Trophoblast cell (in vitro differentiated cells and primary cell): ENCODE data around the gene TNP2.

Experiments
- DNase-seq, 2 donors: peaks; one replicate each; pipeline ENCODE4 v3.0.0-alpha.2; 2016
- H2AFZ ChIP-seq: 2 replicates; pipeline ENCODE4 v1.6.1; 2013; ENCODE audit warnings: low read length, moderate library complexity, mild to moderate bottlenecking; ENCODE audit not compliant: insufficient read depth, poor library complexity
- H2AK5ac ChIP-seq: 2 replicates; pipeline ENCODE4 v1.6.1; 2013; ENCODE audit warnings: mild to moderate bottlenecking, low read length
- H2BK120ac ChIP-seq: 2 replicates; pipeline ENCODE4 v1.6.1; 2013; ENCODE audit warnings: low read length, mild to moderate bottlenecking, moderate library complexity; ENCODE audit not compliant: insufficient read depth, poor library complexity
- H2BK12ac ChIP-seq: 2 replicates; pipeline ENCODE4 v1.6.1; 2013; ENCODE audit warnings: mild to moderate bottlenecking, low read length, moderate library complexity
- H2BK5ac ChIP-seq: 2 replicates; pipeline ENCODE4 v1.6.1; 2013; ENCODE audit warnings: low read length, low read depth, moderate library complexity, mild to moderate bottlenecking; ENCODE audit not compliant: poor library complexity
- H3K14ac ChIP-seq: 2 replicates; pipeline ENCODE4 v1.6.1; 2013; ENCODE audit warnings: mild to moderate bottlenecking, low read length
- H3K18ac ChIP-seq: 2 replicates; pipeline ENCODE4 v1.6.1; 2013; ENCODE audit warnings: mild to moderate bottlenecking, low read length
- H3K23ac ChIP-seq: 2 replicates; pipeline ENCODE4 v1.6.1; 2013; ENCODE audit warnings: low read length
- H3K27ac ChIP-seq: 2 replicates; pipeline ENCODE4 v1.5.1; 2013; ENCODE audit warnings: low read depth, mild to moderate bottlenecking, inconsistent platforms, low read length, moderate library complexity
- H3K27me3 ChIP-seq: 2 replicates; pipeline ENCODE4 v1.6.1; 2013; ENCODE audit warnings: inconsistent platforms, mild to moderate bottlenecking, low read length, moderate library complexity; ENCODE audit not compliant: insufficient read depth
- H3K36me3 ChIP-seq, 2 experiments: 1 replicate in 1 of 2; 2 replicates in 1 of 2; pipeline ENCODE4 v1.6.1; 2013; ENCODE audit warnings: low read length in 2 of 2, mild to moderate bottlenecking in 2 of 2, moderate library complexity in 1 of 2; ENCODE audit not compliant: insufficient read depth in 2 of 2, control insufficient read depth in 1 of 2
- H3K4ac ChIP-seq: 2 replicates; pipeline ENCODE4 v1.6.1; 2013; ENCODE audit warnings: low read depth, mild to moderate bottlenecking, low read length, moderate library complexity
- H3K4me1 ChIP-seq, 2 experiments: 1 replicate in 1 of 2; 2 replicates in 1 of 2; pipeline ENCODE4 v1.6.1; 2013; ENCODE audit warnings: low read length in 2 of 2, mild to moderate bottlenecking in 2 of 2, moderate library complexity in 1 of 2; ENCODE audit not compliant: insufficient read depth in 2 of 2, control insufficient read depth in 1 of 2
- H3K4me2 ChIP-seq: 2 replicates; pipeline ENCODE4 v1.6.1; 2013; ENCODE audit warnings: inconsistent platforms, mild to moderate bottlenecking, low read length, moderate library complexity
- H3K4me3 ChIP-seq: 2 replicates; pipeline ENCODE4 v1.5.1; 2013; ENCODE audit warnings: mild to moderate bottlenecking, low read depth, low read length, inconsistent platforms
- H3K79me1 ChIP-seq: one replicate; pipeline ENCODE4 v1.6.1; 2013; ENCODE audit warnings: low read length
- H3K79me2 ChIP-seq: 2 replicates; pipeline ENCODE4 v1.6.1; 2013; ENCODE audit warnings: low read length, mild to moderate bottlenecking; ENCODE audit not compliant: control insufficient read depth, insufficient read depth, poor library complexity
- H3K9ac ChIP-seq: 2 replicates; pipeline ENCODE4 v1.6.1; 2013; ENCODE audit warnings: mild to moderate bottlenecking, low read length
- H3K9me3 ChIP-seq: 2 replicates; pipeline ENCODE4 v1.6.1; 2013; ENCODE audit warnings: low read depth, mild to moderate bottlenecking, control low read depth, inconsistent platforms, low read length; ENCODE audit not compliant: insufficient read depth
- H4K12ac ChIP-seq: 2 replicates; pipeline ENCODE4 v1.6.1; 2013; ENCODE audit warnings: low read depth, mild to moderate bottlenecking, low read length, moderate library complexity
- H4K8ac ChIP-seq: 2 replicates; pipeline ENCODE4 v1.6.1; 2013; ENCODE audit warnings: low read depth, mild to moderate bottlenecking, low read length, moderate library complexity
- H4K91ac ChIP-seq: one replicate; pipeline ENCODE4 v1.6.1; 2013; ENCODE audit warnings: low read depth, mild to moderate bottlenecking, low read length, moderate library complexity
- WGBS: extraction: QIAGEN DNeasy Blood & Tissue Kit; methylation state at CpG from one replicate; pipeline ENCODE4 v1.1.7; 2013; ENCODE audit warnings: missing lambda C conversion rate; ENCODE audit not compliant: insufficient read length, insufficient coverage; ENCODE audit errors: extremely low coverage; 5-methylcytosine and 5-hydroxymethylcytosine counted together

TNP2 gene

GRCh38 chr16:11229906-11230305 lies 39.2 kb downstream of the TNP2 start:
- H3K4me2 ChIP-seq: no peak overlapping the region
- no peaks in the 10 kb centered on the region for H3K9me3 ChIP-seq
- no peak overlapping the region for H4K91ac ChIP-seq
- H3K14ac ChIP-seq: no peak overlapping the region
- no peak overlapping the region for H3K23ac ChIP-seq
- no peaks in the 10 kb centered on the region for H3K79me1 ChIP-seq
- no peak overlapping the region for H2BK5ac ChIP-seq
- H3K18ac ChIP-seq: no peak overlapping the region
- H2BK120ac ChIP-seq: no peak overlapping the region
- H4K8ac ChIP-seq: no peak overlapping the region
- DNase-seq: no peak
- no peak overlapping the region for H3K4me3 ChIP-seq
- no CpG with 5 or more reads among the region's 4 CpGs for WGBS
- no peak overlapping the region for H2AFZ ChIP-seq
- no peaks in the 10 kb centered on the region for H3K27me3 ChIP-seq
- H3K4me1 ChIP-seq: no peaks in the 10 kb centered on the region
- H2BK12ac ChIP-seq: no peak overlapping the region
- H2AK5ac ChIP-seq: no peak overlapping the region
- no peak overlapping the region for H4K12ac ChIP-seq
- H3K9ac ChIP-seq: no peak overlapping the region
- no peaks in the 10 kb centered on the region for H3K79me2 ChIP-seq
- no peak overlapping the region for H3K4ac ChIP-seq
- H3K36me3 ChIP-seq: no peaks in the 10 kb centered on the region
- H3K27ac ChIP-seq: no peak overlapping the region

DNA sequence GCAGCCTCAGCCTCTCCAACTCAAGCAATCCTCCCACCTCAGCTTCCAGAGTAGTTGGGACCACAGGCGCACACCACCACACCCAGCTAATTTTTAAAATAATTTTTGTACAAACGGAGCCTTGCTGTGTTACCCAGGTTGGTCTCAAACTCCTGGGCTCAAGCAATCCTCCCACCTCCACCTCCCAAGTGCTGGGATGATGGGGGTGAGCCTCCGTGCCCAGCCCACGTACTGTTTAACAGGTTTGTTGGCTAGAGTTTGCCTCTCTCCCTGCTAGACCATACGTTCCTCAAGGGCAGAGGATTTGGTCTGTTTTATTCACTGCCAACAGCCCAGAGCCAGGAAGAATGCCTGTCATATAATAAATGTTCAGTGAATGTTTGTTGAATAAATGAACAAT lies 39.7 kb downstream of the TNP2 start:
- H3K4me2 ChIP-seq: no peak overlapping the region
- no peaks in the 10 kb centered on the region for H3K36me3 ChIP-seq
- no peak overlapping the region for H3K9ac ChIP-seq
- H2BK5ac ChIP-seq: no peak overlapping the region
- no CpG with 5 or more reads among the region's 5 CpGs for WGBS
- no peak overlapping the region for H2BK120ac ChIP-seq
- no peaks in the 10 kb centered on the region for H3K9me3 ChIP-seq
- no peak overlapping the region for H3K27ac ChIP-seq
- H3K4me1 ChIP-seq: no peaks in the 10 kb centered on the region
- no peak overlapping the region for H3K4ac ChIP-seq
- no peak overlapping the region for H4K91ac ChIP-seq
- H2AK5ac ChIP-seq: no peak overlapping the region
- no peak overlapping the region for H2AFZ ChIP-seq
- H3K27me3 ChIP-seq: no peaks in the 10 kb centered on the region
- DNase-seq: no peak
- H4K12ac ChIP-seq: no peak overlapping the region
- H4K8ac ChIP-seq: no peak overlapping the region
- H3K79me2 ChIP-seq: no peaks in the 10 kb centered on the region
- no peak overlapping the region for H3K18ac ChIP-seq
- H3K4me3 ChIP-seq: no peak overlapping the region
- H2BK12ac ChIP-seq: no peak overlapping the region
- H3K79me1 ChIP-seq: no peaks in the 10 kb centered on the region
- H3K14ac ChIP-seq: no peak overlapping the region
- H3K23ac ChIP-seq: no peak overlapping the region

DNA sequence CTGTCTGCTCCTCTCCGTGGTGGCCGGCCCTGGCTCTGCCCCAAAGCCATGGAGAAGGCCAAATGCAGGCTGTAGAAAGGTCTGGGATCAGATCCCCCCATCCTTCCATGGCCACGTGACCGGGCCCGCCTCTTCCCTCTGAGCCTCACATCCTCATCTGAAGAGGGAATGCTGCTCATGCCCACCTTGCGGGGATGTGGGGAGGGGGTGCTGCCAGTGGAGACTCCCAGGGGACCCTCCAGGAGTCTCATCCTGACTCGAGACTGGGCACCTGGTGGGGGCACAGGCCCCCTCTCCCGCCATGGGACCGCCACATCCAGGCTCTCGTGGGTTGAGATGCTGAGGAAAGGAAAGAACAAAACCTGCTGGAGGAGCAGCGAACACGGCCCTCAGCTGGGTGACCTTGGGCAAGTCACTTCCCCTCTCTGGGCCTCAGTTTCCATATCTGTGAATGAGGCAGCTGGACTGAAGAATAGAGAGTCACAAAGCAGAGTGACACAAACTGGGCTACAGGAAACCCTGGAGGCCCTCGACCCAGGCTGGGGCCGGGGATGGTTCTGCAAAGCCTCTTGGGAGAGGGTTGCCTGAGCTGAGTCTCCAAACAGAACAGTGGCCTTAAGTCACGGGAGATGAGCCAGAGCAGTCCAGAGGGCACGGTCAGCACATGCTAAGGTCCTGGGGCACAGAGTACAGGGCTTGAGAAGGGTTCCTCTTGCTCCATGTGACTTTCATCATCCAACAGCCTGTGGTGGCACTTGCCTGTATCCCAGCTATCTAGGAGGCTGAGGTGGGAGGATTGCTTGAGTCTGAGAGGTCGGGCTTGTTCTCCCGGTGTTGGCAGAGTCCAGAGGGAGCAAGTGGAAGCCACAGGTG lies 43.2 kb downstream of the TNP2 start:
- Histone ChIP-seq H3K79me1 (no peaks in the 10 kb centered on the region), H4K8ac (no peak overlapping the region), H3K4me2 (no peak overlapping the region), H3K4me3 (no peak overlapping the region), H4K12ac (no peak overlapping the region), H2BK120ac (no peak overlapping the region), H3K4me1 (no peaks in the 10 kb centered on the region), H3K23ac (no peak overlapping the region), H2BK12ac (no peak overlapping the region), H3K27me3 (no peaks in the 10 kb centered on the region), H2AFZ (no peak overlapping the region), H3K18ac (no peak overlapping the region), H3K4ac (no peak overlapping the region), H3K27ac (no peak overlapping the region), H3K79me2 (no peaks in the 10 kb centered on the region), H3K9me3 (no peaks in the 10 kb centered on the region), H2AK5ac (no peak overlapping the region), H3K14ac (no peak overlapping the region), H3K9ac (no peak overlapping the region), H4K91ac (no peak overlapping the region), H2BK5ac (no peak overlapping the region), H3K36me3 (no peaks in the 10 kb centered on the region)
- no CpG with 5 or more reads among the region's 18 CpGs for WGBS
- no peak for DNase-seq

DNA sequence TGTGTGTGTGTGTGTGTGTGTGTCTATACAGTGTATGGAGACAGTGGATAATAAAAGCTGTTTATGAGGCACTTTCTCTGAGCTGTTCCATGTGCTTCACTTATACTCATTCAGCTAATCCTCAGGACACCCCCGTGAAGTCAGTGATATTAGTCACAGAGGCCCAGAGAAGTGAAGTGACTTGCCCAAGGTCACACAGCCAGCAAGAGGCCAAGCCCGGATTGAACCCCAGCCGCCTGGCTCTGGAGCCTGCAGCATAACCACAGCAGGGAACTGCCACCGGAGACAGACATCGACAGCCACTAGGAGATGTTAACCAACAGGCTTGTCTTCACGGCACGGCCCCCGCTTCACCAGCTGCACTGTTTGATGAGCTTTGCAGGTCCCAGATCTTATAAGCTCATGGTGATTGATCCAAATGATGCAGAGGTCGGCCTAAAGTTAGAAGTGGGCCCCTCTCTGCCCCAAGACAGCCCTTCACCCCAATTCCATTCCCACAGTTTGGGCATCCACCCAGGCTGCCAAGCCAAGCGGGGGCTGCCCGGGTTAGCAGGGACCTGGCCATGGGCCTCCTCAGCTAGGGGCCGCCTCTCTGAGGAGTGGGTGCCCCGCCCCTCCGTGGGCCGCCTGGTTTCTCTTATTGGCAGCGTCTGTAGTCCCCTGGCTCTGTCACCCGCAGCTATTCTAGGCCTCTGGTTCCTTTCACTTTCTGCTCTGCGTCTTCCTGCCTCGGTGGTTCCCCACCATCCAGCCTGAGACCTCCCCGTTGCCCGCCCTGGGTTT lies 44.0 kb downstream of the TNP2 start:
- H3K79me2 ChIP-seq: no peaks in the 10 kb centered on the region
- H3K9ac ChIP-seq: no peak overlapping the region
- WGBS: no CpG with 5 or more reads among the region's 21 CpGs

More for the DNA sequence above, 44.0 kb downstream of the TNP2 start:
- Histone ChIP-seq H3K27ac (no peak overlapping the region), H2BK5ac (no peak overlapping the region), H2AK5ac (no peak overlapping the region), H3K79me1 (no peaks in the 10 kb centered on the region), H3K4ac (no peak overlapping the region), H3K36me3 (no peaks in the 10 kb centered on the region), H3K14ac (no peak overlapping the region), H3K4me3 (no peak overlapping the region), H3K4me2 (no peak overlapping the region), H4K12ac (no peak overlapping the region), H4K91ac (no peak overlapping the region), H3K23ac (no peak overlapping the region), H2BK120ac (no peak overlapping the region), H4K8ac (no peak overlapping the region), H2AFZ (no peak overlapping the region), H3K9me3 (no peaks in the 10 kb centered on the region), H2BK12ac (no peak overlapping the region), H3K18ac (no peak overlapping the region), H3K4me1 (no peaks in the 10 kb centered on the region), H3K27me3 (no peaks in the 10 kb centered on the region)
- no peak for DNase-seq
